A673 (cell line): ENCODE measurements around the gene UBL7. TPM values are rescaled to one million over a fixed set of nuclear protein-coding genes. Genes with fewer than 3 reads are reported as not detected.

Source experiments
- BruUV-seq: library from RNA; stranded (reverse); fragments of 400-500 nt; replicated peaks from 2 replicates; lab custom pipeline; 2021; lab: Mats Ljungman, UMichigan
- CTCF ChIA-PET: fragments of 300-600 bp; sonication (Branson Sonifier 250); formaldehyde crosslinking; loops from one replicate; lab custom pipeline; 2022; ENCODE audit warnings: antibody characterized with exemption; lab: Charles Lee
- POLR2A ChIA-PET: fragments of 300-600 bp; sonication (Branson Sonifier 250); formaldehyde crosslinking; loops from one replicate; lab custom pipeline; 2022; ENCODE audit warnings: antibody characterized with exemption; ENCODE audit not compliant: low non-redundant PET; lab: Charles Lee
- DNase-seq: peaks from one replicate; pipeline ENCODE4 v3.0.0-alpha.2; 2015; ENCODE audit warnings: low spot score
- H3K27ac ChIP-seq: fragments of 200-600 bp; sonication (generic); 2 replicates; pipeline ENCODE4 v1.5.1; 2016; ENCODE audit warnings: mixed run types, low read depth, mild to moderate bottlenecking, mixed read lengths, antibody characterized with exemption, low read length; ENCODE audit not compliant: poor library complexity, severe bottlenecking
- H3K27me3 ChIP-seq: fragments of 200-600 bp; sonication (generic); replicated peaks from 2 replicates; pipeline ENCODE4 v1.6.1; 2017; ENCODE audit warnings: mixed run types, low read depth, mild to moderate bottlenecking, mixed read lengths, antibody characterized with exemption, low read length; ENCODE audit not compliant: insufficient read depth, poor library complexity
- H3K36me3 ChIP-seq: fragments of 200-600 bp; sonication (generic); 2 replicates; pipeline ENCODE4 v1.6.1; 2016; ENCODE audit warnings: mixed run types, mild to moderate bottlenecking, mixed read lengths, antibody characterized with exemption, low read length; ENCODE audit not compliant: insufficient read depth, poor library complexity, severe bottlenecking
- H3K4me1 ChIP-seq: fragments of 200-600 bp; sonication (generic); 2 replicates; pipeline ENCODE4 v1.6.1; 2017; ENCODE audit warnings: mixed run types, mild to moderate bottlenecking, mixed read lengths, antibody characterized with exemption, low read length; ENCODE audit not compliant: insufficient read depth, poor library complexity, severe bottlenecking
- H3K4me3 ChIP-seq: fragments of 200-600 bp; sonication (generic); 2 replicates; pipeline ENCODE4 v1.5.1; 2016; ENCODE audit warnings: low read depth, mixed run types, mild to moderate bottlenecking, mixed read lengths, low read length; ENCODE audit not compliant: poor library complexity, severe bottlenecking
- H3K9me3 ChIP-seq: fragments of 200-600 bp; sonication (generic); 2 replicates; pipeline ENCODE4 v1.6.1; 2016; ENCODE audit warnings: mixed run types, low read depth, mild to moderate bottlenecking, mixed read lengths, antibody characterized with exemption, low read length; ENCODE audit not compliant: poor library complexity, severe bottlenecking
- CTCF ChIP-seq: fragments of 300-800, 200-600 bp; sonication (generic); conservative IDR thresholded peaks from 2 replicates; pipeline ENCODE4 v1.5.1; 2017; ENCODE audit warnings: low read depth, mild to moderate bottlenecking, antibody characterized with exemption, low read length, moderate library complexity, mixed read lengths
- EZH2 ChIP-seq: fragments of 200-600 bp; sonication (generic); IDR thresholded peaks from 2 replicates; pipeline ENCODE4 v1.6.1; 2017; ENCODE audit warnings: borderline replicate concordance, low read depth, mild to moderate bottlenecking, mixed read lengths, antibody characterized with exemption, low read length; ENCODE audit not compliant: poor library complexity, severe bottlenecking
- intact Hi-C: fragments of 100-400 bp; cut with micrococcal nuclease; formaldehyde crosslinking; loops from one replicate; pipeline ENCODE4 v1.10.0; 2022; ENCODE audit not compliant: unreplicated experiment
- total RNA-seq: library from RNA; stranded (reverse); gene quantifications from 2 replicates; pipeline ENCODE4 v1.2.3, GENCODE V29; 2021

Gene UBL7
- total RNA-seq, 1 experiment from 2014 or later = 72.5 TPM

- POLR2A ChIA-PET = no interaction called here
- Histone ChIP-seq H3K9me3 (no peaks in the 10 kb centered on the region), H3K27ac (no peak within 1 kb of the TSS), H3K27me3 (peaks cover 26% of the 10 kb centered on the region), H3K4me3 (peak within 1 kb of the TSS; percentile 61), H3K36me3 (no peaks in the 10 kb centered on the region), H3K4me1 (peaks cover 11% of the 10 kb centered on the region)
- BruUV-seq = no TSS peak
- DNase-seq = peak; percentile 76
- TF ChIP-seq EZH2 (no peak), CTCF (no peak)
- intact Hi-C loops = no loop called here
- CTCF ChIA-PET = interaction anchor here (0.7 kb wide), 1 partner anchor 11 kb away, joined by 7 read pairs; no protein-coding TSS in a partner anchor
Observed at GRCh38 chr15:74433592-74434262, 27.2 kb downstream of the UBL7 start, which contains the start of gene SEMA7A. Gene SEMA7A (minus strand): TSS chr15:74433958. CDS start chr15:74433918, 40 bp downstream.

GRCh38 chr15:74432968-74433591 is 27.9 kb downstream of the UBL7 start:
- Histone ChIP-seq H3K27me3 (peaks cover 26% of the 10 kb centered on the region), H3K36me3 (no peaks in the 10 kb centered on the region), H3K27ac (no peak overlapping the region), H3K4me1 (peaks cover 11% of the 10 kb centered on the region), H3K9me3 (no peaks in the 10 kb centered on the region), H3K4me3 (peak overlapping the region; percentile 61)
- no peak for TF ChIP-seq CTCF
- TF ChIP-seq EZH2 = peak; percentile 47
- intact Hi-C loops = no loop called here
- no TSS peak for BruUV-seq
- ChIA-PET POLR2A (no interaction called here), CTCF (interaction anchor here (0.7 kb wide), 1 partner anchor 10 kb away, joined by 7 read pairs; no protein-coding TSS in a partner anchor)
- no peak for DNase-seq

GRCh38 chr15:74432271-74432967 is 28.5 kb downstream of the UBL7 start:
- peaks cover 11% of the 10 kb centered on the region for H3K4me1 ChIP-seq
- POLR2A ChIA-PET = interaction anchor here (0.6 kb wide), 1 partner anchor 48 kb away, joined by 4 read pairs; no protein-coding TSS in a partner anchor
- intact Hi-C loops = no loop called here

More at GRCh38 chr15:74432271-74432967, 28.5 kb downstream of the UBL7 start:
- no peak overlapping the region for H3K27ac ChIP-seq
- BruUV-seq = no TSS peak
- H3K4me3 ChIP-seq = peak overlapping the region; percentile 61
- DNase-seq = no peak
- H3K36me3 ChIP-seq = no peaks in the 10 kb centered on the region
- H3K9me3 ChIP-seq = no peaks in the 10 kb centered on the region
- CTCF ChIA-PET = interaction anchor here (0.5 to 0.9 kb wide), 2 partner anchors 51 to 53 kb away, joined by 4 to 10 read pairs; no protein-coding TSS in a partner anchor
- peaks cover 26% of the 10 kb centered on the region for H3K27me3 ChIP-seq
- TF ChIP-seq CTCF (no peak), EZH2 (peak; percentile 33)
